Measurements from ENCODE around the gene SIK2. TPM values are rescaled to one million over a fixed set of nuclear protein-coding genes. Genes with fewer than 3 reads are reported as not detected.
A peak's percentile ranks its signal among the peaks of the same experiment; 100 is the strongest.
"Not testable (repeated sequence)": the region's sequence is repeated elsewhere in the genome, so short reads cannot be mapped to it uniquely, and the experiment has no call there.

SIK2 gene
- polyA plus RNA-seq, 3 donors: 20.0 to 24.7 (median 23.9) TPM

- peak; percentile 66 for DNase-seq
These were observed 92.6 kb downstream of the SIK2 start for GRCh38 chr11:111694851-111695250.

- DNase-seq: no peak
These were observed 94.3 kb downstream of the SIK2 start for GRCh38 chr11:111696556-111696955.

GRCh38 chr11:111697933-111698371 is 95.7 kb downstream of the SIK2 start:
- DNase-seq: no peak

- no peak for DNase-seq
These were observed 96.8 kb downstream of the SIK2 start for GRCh38 chr11:111698852-111699559.

DNA sequence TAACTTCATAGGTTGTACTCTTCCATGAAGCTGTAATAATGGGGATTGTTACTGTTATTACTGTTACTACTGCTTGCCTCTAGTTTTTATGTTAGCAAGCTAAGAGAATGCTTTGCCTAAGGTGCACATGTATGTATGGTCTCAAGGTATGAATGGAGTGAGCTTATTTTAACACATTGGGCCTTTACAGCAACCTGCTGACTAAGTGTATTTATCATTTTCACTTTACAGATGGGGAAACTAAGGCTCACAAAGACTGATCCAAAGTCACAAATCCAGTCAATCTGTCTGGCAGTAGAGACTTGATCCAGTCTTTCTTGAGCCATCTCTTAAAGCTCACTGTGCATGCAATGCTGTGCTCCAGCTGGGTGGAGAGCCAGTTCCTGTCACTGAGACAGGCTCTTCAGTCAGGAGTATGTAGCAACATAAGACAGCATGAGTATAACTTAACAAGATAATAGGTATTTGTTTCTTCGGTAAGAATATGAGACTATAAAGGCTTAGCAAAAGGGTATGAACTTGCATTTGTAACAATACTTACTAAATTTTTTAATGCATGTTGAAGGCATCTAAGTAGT is 97.4 kb downstream of the SIK2 start:
- DNase-seq: no peak

DNA sequence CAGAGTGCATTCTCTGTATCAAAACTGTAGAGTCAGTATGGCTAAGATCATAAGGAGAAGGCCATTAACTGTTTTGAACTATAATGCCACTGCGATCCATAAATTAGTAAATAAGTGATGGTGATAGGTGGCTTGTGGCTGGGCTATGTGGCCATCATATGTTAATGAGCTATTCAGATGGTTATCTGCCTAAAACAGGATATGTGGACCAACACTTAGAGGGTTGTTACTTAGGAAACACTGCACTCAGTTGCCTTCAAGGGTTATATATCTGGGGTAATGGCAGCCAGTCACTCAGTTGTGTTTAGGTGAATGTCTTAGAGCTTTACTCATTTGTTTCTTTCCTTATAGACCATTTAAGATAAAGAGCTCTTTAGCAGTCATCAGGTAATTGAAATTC is 97.9 kb downstream of the SIK2 start:
- no peak for DNase-seq

DNA sequence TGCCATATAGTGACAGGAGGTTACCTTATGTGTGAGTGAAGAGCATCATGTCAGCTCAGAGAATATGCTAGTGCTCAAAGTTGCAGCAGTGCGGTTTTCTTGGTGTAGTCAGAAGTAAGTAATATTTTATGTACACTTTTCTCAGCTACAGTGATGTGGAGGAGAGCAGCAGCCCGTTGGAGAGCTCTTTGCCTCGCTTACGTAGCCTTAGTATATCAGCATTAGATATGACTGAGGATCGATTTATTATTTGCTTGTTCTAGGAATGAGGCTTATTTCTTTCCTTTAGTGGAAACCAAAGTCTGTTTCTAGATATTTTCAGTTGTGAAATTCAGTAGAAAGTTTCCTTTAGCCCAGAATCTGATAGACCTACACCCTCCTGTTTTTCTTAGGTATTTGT is 100.4 kb downstream of the SIK2 start:
- DNase-seq: no peak

DNA sequence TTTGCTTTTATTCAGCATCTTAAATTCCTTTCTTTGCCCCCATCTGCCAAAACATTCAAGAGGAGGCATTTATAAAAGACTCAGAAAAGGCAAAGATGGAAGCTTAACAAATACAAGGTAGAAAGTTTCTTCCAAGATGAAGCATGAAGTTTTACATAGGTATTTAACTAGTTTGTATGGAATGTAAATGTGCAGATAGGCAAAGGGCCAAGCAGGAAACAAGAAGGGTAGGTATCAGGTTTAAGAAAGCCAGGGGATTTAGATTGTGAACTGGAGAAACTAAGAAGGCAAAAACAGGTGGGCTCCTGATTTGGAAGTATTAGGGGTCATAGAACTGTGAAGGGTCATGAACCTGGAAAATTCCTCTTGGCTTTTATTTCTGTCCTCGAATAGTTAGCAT is 101.3 kb downstream of the SIK2 start:
- no peak for DNase-seq

DNA sequence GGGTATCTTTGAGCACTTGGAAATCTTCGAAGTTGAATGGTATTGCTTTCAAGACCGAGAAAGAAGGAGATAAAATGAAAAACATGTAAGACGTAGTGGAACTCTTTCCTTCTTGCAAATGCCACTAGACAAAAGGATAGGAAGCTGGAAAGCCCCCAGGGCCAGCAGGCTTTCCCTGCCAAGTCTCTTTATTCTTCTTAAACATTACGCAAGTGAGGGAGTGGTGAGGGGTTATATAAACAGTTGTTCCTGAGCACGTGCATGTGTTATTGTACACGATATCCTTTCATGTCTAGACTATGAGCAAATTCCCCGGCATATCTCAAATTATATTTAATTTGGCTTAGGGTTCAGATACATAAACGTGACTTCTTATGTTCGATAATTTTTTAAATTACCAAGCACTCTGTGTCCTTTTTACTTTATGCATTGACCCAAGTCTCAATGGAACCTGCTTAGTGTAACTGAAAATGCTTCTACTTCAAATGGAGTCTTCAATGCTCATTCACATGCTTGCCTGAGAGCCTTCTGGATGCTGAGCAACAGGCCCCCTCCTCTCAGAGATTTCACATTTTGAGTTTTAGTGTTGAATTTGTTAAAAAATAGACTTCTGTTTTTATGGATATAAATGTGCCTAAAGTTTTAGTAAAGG is 104.9 kb downstream of the SIK2 start:
- DNase-seq: no peak

DNA sequence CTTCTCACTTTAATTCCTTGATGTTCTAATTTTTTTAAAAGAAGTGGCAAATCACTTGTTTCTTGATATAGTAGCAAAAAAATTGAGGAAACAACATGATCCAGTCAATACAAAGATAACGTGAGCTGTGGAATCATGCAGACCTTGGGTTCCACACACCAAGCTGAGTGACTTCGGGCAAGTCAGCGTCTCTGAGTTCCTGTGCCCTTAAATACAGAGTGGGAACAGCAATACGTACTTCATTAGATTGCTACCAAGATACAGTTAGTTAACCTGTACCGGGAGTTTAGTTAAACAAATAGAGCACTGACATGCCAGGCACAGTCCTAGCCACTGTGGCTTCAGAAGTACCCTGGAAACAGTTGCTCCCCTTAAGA is 105.4 kb downstream of the SIK2 start:
- DNase-seq: no peak

- DNase-seq: no peak
These were observed 112.3 kb downstream of the SIK2 start for GRCh38 chr11:111714522-111714921.

DNA sequence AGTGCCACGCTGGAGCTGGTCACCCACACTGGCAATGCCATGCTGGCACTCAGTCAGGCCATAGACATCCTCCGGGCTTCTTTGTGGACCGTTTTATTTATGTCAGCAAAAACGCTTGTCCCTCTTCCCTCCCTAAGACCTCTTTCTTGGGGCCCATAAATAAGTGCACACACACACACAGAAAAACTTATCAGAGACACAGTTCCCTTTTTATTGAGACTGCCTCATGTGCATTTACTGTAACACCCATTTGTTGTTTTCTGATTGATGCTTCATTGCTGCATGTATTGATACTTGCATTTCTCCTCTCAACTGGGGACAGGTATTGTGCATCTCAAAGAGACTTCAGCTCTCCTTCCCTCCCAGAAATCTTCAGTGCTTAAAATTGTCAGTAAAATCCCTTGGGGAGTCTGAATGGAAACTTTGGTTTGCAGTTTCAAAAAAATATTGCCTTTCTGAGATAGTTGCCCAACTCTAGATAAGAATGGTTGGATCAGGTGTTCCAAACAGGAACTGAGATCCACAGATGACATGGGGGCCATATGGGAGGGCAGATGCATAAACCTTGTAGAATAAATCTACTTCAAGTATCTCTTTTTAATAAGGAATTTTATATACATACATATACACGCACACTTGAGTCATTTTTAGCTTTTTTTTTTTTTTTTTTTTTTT is 113.0 kb downstream of the SIK2 start:
- DNase-seq: no peak

GRCh38 chr11:111717660-111718059 is 115.4 kb downstream of the SIK2 start:
- DNase-seq: not testable (repeated sequence)

DNA sequence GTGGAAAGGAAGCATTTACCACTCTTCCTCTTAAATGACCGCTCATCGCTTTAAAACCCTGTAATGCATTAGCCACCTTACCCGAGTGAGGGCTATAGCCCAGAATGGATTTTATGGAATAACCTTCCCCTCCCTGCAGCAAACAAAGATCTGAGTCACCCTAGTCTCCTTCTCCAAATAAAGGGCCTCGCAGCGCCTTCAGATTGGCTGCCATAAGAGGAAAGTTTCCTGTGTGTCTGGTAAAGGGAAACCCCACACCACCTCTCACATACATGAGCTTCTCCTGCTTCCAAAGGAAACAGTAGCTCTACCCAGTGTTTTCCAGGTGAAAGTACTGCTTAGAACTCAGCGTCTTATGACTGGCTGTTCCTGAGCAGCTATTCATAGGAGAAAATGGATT is 116.2 kb downstream of the SIK2 start:
- DNase-seq: no peak

- no peak for DNase-seq
These were observed 116.6 kb downstream of the SIK2 start for GRCh38 chr11:111718859-111719258.

DNA sequence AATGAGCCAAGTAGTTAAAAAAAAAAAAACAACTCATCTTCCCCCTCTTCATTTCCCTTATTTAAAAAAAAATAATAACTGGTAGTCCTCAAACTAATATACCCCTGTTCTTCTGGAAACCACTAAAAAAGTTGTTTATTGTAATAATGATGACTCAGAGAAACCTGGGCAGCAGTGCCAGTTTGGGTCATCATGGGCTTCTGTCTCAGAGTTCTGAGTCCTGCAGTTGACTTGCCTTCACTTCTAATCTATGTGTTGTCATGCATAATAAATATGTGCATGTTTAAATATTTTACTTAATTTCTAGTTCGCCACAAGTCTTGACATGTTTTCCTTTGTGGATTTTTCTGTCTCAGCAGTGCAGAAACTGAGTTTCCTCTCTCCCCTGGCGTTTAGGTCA is 117.1 kb downstream of the SIK2 start:
- DNase-seq: no peak

DNA sequence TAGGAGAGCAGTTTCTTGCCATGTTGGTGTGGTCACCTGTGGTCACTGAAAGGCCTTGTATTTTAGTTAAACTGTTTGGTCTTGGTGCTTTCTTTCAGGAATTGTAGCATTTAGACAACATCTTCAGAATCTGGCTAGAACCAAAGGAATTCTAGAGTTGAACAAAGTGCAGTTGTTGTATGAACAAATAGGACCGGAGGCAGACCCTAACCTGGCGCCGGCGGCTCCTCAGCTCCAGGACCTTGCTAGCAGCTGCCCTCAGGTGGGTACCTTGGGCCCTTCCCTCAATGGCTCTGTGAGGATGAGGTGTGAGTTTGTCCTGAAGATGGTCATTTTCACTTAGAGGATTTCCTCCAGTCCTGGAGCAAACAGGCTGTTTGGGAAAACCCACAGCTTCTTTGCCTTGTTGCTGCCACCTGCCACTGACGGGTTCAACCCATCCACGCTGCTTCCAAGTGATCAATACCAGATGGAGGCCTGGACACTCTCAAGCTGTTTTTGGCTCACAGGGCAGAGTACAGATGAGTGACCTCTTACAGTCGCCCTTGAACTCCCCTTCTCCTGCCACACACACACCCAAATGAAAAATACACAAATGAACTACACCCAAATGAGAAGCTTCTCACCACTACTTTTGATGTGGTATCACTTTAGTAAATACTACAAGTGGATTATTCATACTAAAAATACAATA is 118.7 kb downstream of the SIK2 start:
- DNase-seq: no peak

GRCh38 chr11:111722501-111722900 is 120.3 kb downstream of the SIK2 start:
- no peak for DNase-seq

GRCh38 chr11:111723595-111723994 is 121.3 kb downstream of the SIK2 start:
- DNase-seq: no peak

- no peak for DNase-seq
These were observed 122.4 kb downstream of the SIK2 start for GRCh38 chr11:111724615-111725129.

DNA sequence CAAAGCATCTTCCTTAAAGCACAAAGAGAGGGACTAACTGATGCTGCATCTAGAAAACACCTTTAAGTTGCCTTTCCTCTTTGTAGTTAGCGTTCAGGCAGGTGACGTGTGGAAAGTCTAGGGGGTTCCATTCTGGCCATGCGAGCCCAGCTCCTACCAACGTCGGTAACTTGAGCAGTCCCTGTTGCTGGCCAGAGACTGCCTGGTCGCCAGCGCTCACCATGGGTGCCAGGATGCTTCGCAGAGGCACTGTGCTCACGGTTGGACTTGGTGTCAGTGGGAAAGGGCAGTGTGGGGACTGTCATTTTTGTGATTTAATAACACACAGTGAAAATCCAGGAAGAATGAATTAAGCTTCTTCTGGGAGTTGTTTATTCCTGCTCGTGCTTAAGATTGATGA is 123.4 kb downstream of the SIK2 start:
- DNase-seq: no peak

DNA sequence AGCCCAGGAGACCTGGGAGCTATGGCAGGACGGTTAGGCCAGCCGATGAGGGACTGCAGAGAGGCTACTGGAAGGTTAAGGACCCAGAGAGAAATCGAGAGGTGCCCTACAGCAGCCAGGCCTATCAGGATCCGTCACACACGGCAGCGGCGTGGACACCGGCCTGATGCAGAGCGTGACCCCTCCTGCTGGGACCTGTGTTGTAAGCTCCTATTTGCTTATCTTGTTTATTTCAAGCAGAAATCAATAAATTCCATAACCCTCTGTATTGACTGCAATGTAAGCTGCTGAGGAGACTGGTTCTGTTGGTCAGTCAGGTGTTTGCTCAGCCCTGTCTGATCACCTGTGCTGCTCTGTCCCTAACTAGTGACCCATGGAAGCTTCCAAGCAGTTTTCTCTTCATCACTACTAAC is 124.1 kb downstream of the SIK2 start:
- DNase-seq: no peak
